ENCODE measurements around the gene GOLGA6B.

GOLGA6B gene

GRCh38 chr15:72676838-72677237 lies 22.3 kb downstream of the GOLGA6B start:
- Histone ChIP-seq H3K9me3 (ENCODE audit: insufficient read depth, low read length) (no peaks in the 10 kb centered on the region), H3K4me3 (ENCODE audit: low read length) (no peak overlapping the region)
- no peak for TF ChIP-seq EZH2phosphoT487 (IDR thresholded peaks at IDR 0.05; ENCODE audit: low read depth)
- TF ChIP-seq, protein P1, sequence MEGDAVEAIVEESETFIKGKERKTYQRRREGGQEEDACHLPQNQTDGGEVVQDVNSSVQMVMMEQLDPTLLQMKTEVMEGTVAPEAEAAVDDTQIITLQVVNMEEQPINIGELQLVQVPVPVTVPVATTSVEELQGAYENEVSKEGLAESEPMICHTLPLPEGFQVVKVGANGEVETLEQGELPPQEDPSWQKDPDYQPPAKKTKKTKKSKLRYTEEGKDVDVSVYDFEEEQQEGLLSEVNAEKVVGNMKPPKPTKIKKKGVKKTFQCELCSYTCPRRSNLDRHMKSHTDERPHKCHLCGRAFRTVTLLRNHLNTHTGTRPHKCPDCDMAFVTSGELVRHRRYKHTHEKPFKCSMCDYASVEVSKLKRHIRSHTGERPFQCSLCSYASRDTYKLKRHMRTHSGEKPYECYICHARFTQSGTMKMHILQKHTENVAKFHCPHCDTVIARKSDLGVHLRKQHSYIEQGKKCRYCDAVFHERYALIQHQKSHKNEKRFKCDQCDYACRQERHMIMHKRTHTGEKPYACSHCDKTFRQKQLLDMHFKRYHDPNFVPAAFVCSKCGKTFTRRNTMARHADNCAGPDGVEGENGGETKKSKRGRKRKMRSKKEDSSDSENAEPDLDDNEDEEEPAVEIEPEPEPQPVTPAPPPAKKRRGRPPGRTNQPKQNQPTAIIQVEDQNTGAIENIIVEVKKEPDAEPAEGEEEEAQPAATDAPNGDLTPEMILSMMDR (IDR thresholded peaks at IDR 0.05; ENCODE audit: low read depth, low read length): no peak

DNA sequence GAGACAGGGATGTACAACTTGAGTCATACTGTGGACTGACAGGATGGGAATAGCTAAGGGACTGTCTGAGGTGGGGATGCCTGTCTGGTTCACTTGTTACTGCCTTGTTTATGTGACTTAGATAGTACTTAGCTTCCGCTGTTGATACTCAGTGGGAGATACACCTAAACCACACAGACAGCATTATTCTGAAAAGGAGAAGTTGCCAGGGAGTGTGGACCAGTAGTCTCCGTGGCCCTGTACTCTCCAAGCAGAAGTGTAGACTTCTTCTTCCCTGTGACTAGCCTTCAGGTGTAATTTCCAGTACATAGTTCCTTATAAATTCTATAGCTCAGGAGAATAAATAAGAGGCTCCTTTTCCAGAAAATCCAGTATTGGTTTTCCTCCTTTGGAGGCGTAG lies 26.4 kb downstream of the GOLGA6B start:
- Histone ChIP-seq H4K20me1 (ENCODE audit: insufficient read depth, low read length) (no peaks in the 10 kb centered on the region), H3K36me3 (replicated peaks; ENCODE audit: low read depth, low read length) (no peaks in the 10 kb centered on the region), H3K27me3 (ENCODE audit: low read depth, low read length) (peaks cover 26% of the 10 kb centered on the region; the same call in 1 of the 2 replicates), H3K9ac (ENCODE audit: low read length) (no peak overlapping the region), H3K4me3 (ENCODE audit: low read length) (no peak overlapping the region), H3K79me2 (ENCODE audit: low read length) (no peaks in the 10 kb centered on the region), H3K27ac (ENCODE audit: low read length) (no peak overlapping the region), H3K4me1 (ENCODE audit: low read length) (peaks cover 6% of the 10 kb centered on the region), H2AFZ (ENCODE audit: low read depth, low read length) (no peak overlapping the region), H3K4me2 (ENCODE audit: low read length) (no peak overlapping the region), H3K9me3 (ENCODE audit: insufficient read depth, low read length) (no peaks in the 10 kb centered on the region)
- no peak for TF ChIP-seq EZH2phosphoT487 (IDR thresholded peaks at IDR 0.05; ENCODE audit: low read depth)
- TF ChIP-seq, protein P1 (IDR thresholded peaks at IDR 0.05; ENCODE audit: low read depth, low read length): no peak

More at GRCh38 chr15:72676838-72677237, 22.3 kb downstream of the GOLGA6B start:
- Histone ChIP-seq H2AFZ (ENCODE audit: low read depth, low read length) (no peak overlapping the region), H3K4me2 (ENCODE audit: low read length) (no peak overlapping the region), H3K27ac (ENCODE audit: low read length) (no peak overlapping the region), H3K9ac (ENCODE audit: low read length) (no peak overlapping the region), H3K79me2 (ENCODE audit: low read length) (no peaks in the 10 kb centered on the region), H3K36me3 (replicated peaks; ENCODE audit: low read depth, low read length) (no peaks in the 10 kb centered on the region), H4K20me1 (ENCODE audit: insufficient read depth, low read length) (no peaks in the 10 kb centered on the region), H3K27me3 (ENCODE audit: low read depth, low read length) (peaks cover 37% of the 10 kb centered on the region), H3K4me1 (ENCODE audit: low read length) (no peaks in the 10 kb centered on the region)

DNA sequence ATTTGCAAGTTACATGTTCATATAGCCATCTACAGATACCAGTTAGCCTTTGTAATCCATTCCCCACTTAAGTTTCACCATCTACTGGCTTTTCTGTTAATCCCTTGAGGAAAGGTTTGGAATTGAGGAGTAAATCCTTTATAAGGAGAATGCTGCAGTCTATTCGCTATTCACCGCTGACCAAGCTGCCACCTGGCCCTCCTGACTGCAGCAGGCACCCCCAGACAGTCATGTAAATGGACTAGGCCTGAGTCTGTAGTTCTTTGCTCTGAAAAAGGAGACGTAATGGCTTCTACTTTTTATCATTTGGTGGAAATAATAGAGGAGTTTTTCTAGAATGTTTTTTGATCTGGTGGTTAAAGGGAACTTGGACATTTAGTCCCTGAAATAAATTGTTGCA lies 28.3 kb downstream of the GOLGA6B start:
- peaks cover 22% of the 10 kb centered on the region; the same call in 1 of the 2 replicates for H3K27me3 ChIP-seq (ENCODE audit: low read depth, low read length)
- no peaks in the 10 kb centered on the region for H3K36me3 ChIP-seq (replicated peaks; ENCODE audit: low read depth, low read length)
- H2AFZ ChIP-seq (ENCODE audit: low read depth, low read length): no peak overlapping the region; the same call in 1 of the 2 replicates
- no peaks in the 10 kb centered on the region for H3K79me2 ChIP-seq (ENCODE audit: low read length)
- H3K27ac ChIP-seq (ENCODE audit: low read length): no peak overlapping the region
- TF ChIP-seq, protein P1 (IDR thresholded peaks at IDR 0.05; ENCODE audit: low read depth, low read length): no peak
- no peak for TF ChIP-seq EZH2phosphoT487 (IDR thresholded peaks at IDR 0.05; ENCODE audit: low read depth)
- H3K4me2 ChIP-seq (ENCODE audit: low read length): no peak overlapping the region
- H3K9me3 ChIP-seq (ENCODE audit: insufficient read depth, low read length): no peaks in the 10 kb centered on the region
- peaks cover 9% of the 10 kb centered on the region for H3K4me1 ChIP-seq (ENCODE audit: low read length)
- H4K20me1 ChIP-seq (ENCODE audit: insufficient read depth, low read length): no peaks in the 10 kb centered on the region
- no peak overlapping the region for H3K4me3 ChIP-seq (ENCODE audit: low read length)
- H3K9ac ChIP-seq (ENCODE audit: low read length): no peak overlapping the region

- TF ChIP-seq EZH2phosphoT487 (IDR thresholded peaks at IDR 0.05; ENCODE audit: low read depth): no peak
- TF ChIP-seq, protein P1 (IDR thresholded peaks at IDR 0.05; ENCODE audit: low read depth, low read length): no peak
- Histone ChIP-seq H3K27ac (ENCODE audit: low read length) (peak overlapping the region; percentile 58), H3K79me2 (ENCODE audit: low read length) (no peaks in the 10 kb centered on the region; the same call in 1 of the 2 replicates), H3K4me3 (ENCODE audit: low read length) (peak overlapping the region; percentile 90), H3K36me3 (replicated peaks; ENCODE audit: low read depth, low read length) (no peaks in the 10 kb centered on the region), H3K27me3 (ENCODE audit: low read depth, low read length) (peaks cover 5% of the 10 kb centered on the region; the same call in 1 of the 2 replicates), H2AFZ (ENCODE audit: low read depth, low read length) (peak overlapping the region; percentile 96), H3K4me1 (ENCODE audit: low read length) (peaks cover 9% of the 10 kb centered on the region), H3K9me3 (ENCODE audit: insufficient read depth, low read length) (no peaks in the 10 kb centered on the region), H3K9ac (ENCODE audit: low read length) (peak overlapping the region; percentile 81), H4K20me1 (ENCODE audit: insufficient read depth, low read length) (no peaks in the 10 kb centered on the region), H3K4me2 (ENCODE audit: low read length) (peak overlapping the region; percentile 89)
Measured at GRCh38 chr15:72685301-72685924, 30.9 kb downstream of the GOLGA6B start.

All from OCI-LY3 (cell line).